Measurements from ENCODE around the gene ZNF674.

GRCh38 chrX:46502848-46503247, 42.4 kb downstream of the ZNF674 start:
- TF ChIP-seq CTCF (IDR thresholded peaks at IDR 0.05; ENCODE audit: borderline replicate concordance, extremely low read depth, low read length, poor library complexity, severe bottlenecking): no peak
- TF ChIP-seq EZH2 (IDR thresholded peaks at IDR 0.05; ENCODE audit: borderline replicate concordance, low read depth, low read length, severe bottlenecking): no peak

All from DND-41 (cell line).